GM21360 (cell line): Measurements from ENCODE around the gene SYNE2.
A peak's percentile ranks its signal among the peaks of the same experiment; 100 is the strongest.

Experiments used
- ATAC-seq: cut with Tn5 transposase; IDR thresholded peaks from one replicate; pipeline ENCODE4 v1.9.1; 2021; ENCODE audit warnings: mild to moderate bottlenecking, moderate library complexity; ENCODE audit not compliant: unreplicated experiment

The SYNE2 gene

DNA sequence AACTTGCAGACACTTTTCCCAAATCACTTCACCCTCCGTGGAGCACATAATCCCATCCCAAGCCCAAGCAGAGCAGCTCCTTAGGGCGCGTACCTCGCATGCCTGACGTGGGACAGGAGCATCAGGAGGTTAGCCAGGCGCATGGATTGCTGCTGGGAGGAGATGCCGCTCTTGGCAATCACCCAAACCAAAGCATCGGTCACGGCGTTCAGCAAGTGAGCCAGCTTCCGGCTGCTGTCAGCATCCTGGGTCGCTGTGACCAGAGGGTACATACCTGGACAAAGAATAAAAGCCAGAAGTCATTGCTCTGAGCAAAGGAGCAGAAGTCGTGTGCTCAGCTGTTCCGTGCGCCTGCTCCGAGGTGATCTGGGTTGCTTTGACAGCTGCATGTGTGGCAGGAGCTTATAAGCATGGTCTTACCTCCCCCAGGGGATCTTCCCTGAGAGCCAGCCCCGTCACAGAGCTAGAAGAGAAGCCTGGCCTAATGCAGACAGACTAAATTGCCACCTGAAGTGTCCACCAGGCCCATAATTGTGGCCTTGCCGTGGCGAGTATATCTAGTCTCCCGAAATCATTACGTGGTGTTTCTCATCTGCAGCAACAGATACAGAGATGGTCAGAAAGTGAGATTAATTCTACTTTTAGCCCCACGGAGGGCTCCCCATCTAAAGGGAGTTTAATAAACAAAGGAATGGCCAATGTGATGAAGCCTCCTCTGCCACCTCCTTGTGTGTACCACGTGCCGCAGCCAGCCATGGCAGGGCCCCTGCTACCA is 382.3 kb downstream of the SYNE2 start:
- no peak for ATAC-seq

DNA sequence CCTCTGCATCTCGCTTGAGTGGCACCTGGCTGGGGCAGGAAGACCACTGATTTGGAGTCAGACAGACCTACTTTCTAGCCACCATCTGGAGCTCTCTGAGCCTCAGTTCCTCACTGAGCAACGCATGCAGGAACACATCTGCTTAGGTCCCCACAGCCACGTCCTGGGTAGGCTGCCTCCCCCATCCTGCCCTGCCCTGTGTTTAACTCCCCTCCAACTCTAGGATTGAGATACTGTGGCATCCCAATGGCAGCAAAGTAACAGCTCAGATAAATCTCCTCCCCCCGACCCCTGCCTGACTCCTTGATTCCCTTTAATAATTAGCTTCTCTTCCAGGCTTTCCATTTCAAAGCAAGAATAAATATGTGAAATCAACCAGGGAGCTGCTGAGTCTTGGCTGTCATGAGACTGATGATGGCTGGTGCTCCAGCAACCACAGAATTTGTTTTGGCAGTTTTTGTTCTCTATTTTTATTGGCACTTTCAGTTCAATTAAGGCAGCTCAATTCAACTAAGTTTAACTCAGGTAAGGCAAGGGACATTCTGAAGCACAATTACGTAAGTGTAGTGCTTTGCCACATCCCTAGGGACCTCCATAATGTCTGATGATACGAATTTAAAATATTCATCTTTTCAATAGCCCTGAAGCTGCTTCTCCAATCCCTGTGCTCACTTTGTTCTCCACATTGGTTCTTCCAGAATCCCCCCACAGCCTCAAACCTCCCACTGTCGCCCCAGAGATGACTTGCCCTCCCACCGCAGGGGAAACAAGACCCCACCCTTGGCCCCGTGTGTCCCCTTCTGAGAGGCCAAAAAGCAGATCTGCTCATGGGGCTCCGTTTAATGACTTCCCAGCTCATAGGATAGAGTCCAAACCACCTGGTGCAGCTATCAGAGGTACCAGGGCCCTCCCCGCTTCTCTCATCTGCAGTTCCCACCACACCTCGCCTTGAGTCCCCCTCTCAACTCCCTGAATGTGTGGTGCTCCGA is 383.1 kb downstream of the SYNE2 start:
- ATAC-seq: peak; percentile 70

DNA sequence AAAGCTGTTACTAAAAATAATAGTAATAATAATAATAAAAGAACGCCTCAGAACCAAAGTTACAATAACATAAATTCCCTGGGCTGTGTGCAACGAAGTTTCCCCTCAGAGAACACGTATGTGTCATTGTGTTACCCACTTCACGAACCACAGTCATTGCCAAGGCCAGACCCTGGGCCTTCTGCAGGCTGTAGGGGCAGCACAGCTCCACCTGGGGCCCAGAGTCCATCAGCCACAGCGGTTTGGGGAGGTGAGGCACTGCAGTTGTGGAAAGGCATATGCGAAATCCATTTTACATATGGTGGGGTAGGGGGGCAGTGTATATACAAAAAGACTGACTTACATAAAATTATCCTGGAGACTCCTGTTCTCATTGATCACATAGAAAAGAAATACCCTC is 385.2 kb downstream of the SYNE2 start:
- no peak for ATAC-seq

DNA sequence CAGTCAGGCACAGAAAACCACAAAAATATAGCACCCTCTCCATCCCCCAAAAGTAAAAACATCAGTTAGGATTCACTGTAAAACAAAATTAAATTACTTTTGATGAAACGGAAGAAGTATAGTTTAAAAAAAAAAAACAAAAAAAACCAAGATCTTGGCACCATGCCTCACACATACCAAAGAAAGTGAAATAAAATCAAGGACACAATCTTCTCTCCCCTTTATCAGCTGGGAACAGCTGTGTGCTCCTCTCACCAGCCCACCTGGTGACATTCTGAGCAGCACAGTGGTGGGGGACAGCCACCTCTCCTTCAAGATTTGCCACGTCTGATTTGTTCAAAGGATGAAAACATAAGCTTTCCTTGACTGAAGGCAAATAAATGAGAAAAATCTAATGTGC is 385.8 kb downstream of the SYNE2 start:
- ATAC-seq: no peak

DNA sequence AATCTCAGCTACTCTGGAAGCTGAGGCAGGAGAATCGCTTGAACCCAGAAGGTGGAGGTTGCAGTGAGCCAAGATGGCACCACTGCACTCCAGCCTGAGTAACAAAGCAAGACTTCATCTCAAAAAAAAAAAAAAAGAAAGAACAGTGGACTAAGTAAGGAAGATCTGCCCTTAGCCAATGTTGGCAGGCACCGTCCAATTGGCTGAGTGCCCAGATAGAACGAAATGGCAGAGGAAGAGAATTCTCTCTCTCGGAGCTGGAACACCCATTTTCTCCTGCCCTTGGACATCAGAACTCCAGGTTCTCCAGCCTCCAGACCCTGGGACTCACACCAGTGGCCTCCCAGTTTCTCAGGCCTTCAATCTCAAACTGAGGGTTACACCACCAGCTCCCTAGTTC is 391.5 kb downstream of the SYNE2 start:
- no peak for ATAC-seq

DNA sequence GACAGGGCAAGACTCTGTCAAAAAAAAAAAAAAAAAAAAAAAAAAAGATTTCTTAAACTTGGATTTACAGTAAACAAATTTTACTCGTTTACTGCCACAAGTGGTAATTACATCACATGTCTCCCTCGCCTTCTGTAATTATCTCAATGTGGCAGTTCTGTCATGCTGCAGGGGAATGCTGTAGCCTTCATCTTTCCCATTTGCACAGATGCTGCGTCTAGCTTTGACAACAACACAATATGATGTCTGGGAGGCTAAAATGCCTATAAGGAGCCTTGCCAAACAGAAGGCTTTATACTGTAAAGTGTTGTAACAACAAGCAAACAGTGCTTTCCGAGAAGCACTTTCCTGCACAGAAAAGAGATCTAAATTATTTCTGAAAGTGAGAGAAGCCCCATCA is 392.7 kb downstream of the SYNE2 start:
- no peak for ATAC-seq

DNA sequence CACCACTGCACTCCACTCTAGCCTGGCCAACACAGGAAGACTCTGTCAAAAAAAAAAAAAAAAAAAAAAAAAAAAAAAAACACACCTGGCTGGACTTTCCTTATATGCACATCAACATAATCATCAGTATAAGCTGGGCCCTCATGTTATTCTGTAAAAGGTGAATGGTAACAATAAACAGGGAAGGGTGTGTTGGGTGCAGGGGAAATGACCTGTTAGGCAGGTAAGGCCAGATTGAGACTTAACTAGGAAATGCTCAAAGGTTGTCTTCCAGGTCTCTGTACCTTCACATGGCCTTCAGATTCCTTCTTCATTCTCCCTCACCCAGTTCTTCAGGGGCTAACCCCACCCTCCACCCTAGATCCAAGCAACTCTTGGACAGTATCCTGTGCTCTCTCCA is 393.9 kb downstream of the SYNE2 start:
- ATAC-seq: no peak

DNA sequence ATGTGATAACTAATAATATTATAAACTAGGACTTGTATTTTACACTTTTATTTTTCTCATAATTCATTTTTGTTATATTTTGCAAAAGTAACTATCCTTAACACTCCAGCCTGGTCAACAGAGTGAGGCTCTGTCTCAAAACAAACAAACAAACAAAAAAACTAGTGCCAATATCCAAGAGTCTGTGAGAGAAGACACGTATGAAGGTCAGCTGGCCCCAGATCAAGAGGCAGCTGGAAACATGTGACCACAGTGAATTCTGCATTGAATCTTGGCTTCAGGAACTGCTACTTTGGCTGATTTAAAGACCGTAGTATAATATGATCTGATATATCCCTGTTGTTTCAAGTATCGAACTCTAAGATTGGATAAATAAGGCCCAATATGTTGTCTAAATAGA is 394.4 kb downstream of the SYNE2 start:
- ATAC-seq: no peak

DNA sequence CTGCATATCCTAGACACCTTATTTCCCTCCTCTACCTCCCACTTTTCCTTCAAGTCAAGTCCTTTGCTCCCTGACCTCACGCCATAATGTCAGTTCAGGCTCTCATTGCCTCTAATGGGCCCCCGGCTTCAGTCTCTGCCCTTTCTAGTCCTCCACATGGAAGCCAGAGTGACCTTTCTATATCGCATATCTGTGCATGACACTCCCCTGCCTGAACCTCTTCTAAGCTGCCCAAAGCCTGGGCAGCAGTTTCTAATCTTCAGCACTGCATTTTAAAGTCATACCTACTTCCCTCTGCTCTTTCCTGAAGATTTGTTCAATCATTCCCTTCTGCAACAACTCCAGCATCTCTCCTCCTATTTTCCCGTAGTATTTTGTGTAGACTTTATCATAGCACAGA is 395.9 kb downstream of the SYNE2 start:
- no peak for ATAC-seq

DNA sequence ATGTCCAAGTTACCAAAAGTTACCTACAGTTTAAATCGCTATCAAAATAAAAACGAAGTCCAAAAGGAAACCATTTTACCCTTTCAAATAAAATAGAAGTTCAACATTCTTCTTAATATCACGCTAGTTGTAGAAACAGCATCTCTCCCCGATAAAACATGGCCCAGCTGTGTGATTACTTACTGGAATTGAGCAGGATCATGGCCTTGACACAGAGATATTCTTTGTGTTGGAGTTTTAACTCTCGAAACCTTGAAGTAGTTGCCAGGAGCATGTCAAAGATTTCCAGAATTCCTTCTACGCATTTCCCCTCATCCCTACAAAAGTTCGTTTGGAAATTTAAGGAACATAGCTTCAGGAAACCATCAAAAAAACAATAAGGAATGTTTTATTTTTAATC is 396.6 kb downstream of the SYNE2 start:
- no peak for ATAC-seq

DNA sequence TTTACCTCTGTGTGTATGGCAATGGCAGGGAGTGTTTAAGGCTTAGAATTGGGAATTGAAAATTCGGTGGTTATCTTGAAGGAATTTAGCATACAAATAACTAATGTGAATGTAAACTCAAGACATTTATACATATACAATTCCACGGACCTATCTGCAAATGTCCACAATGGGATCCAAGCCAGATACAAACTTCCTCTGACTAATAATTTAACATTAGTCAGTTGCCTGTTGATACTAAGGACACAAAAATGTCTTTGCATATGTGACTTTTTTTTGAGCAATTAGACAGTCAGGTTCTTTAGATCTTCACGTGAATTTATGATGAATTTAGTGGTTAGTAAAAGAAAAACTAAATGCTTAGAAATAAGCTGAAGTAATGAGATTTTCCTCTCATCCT is 400.9 kb downstream of the SYNE2 start:
- no peak for ATAC-seq

DNA sequence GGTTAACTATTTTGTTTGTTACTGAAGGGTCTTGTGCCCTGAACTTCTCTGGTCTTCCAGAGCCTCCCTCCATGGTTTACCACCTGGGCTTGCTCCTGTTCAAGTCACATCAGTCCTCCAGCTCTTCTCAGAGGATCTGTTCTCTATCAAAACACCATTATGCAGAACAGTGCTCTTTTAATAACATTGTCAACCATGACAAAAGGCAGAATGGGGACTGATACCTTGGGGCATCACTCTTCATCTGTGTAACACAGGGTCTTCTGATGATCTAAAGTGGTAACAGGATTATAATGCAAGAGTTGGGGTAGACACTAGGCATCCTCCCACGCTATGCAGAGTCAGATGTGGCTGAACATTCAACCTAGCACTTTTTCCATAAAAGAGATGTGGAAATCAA is 403.0 kb downstream of the SYNE2 start:
- ATAC-seq: no peak

DNA sequence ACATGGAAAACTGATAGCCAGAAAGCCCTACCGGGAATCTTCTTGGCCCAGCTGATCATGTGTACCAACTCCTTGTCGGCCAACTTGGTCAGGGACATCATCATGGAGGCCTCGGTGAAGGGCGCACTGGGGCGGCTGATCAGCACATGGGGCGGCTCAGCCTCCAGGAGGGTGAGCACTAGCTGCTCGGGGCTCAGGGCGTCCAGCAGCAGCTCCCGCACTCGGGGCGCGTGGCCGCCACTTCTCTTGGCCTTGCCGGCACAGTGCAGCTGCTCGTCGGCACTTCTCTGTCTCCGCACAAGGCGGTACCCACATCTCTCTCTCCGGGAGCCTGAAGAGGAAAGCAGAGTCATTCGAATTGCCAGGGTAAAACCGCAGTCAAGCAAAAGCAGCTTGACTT is 407.6 kb downstream of the SYNE2 start:
- ATAC-seq: no peak

DNA sequence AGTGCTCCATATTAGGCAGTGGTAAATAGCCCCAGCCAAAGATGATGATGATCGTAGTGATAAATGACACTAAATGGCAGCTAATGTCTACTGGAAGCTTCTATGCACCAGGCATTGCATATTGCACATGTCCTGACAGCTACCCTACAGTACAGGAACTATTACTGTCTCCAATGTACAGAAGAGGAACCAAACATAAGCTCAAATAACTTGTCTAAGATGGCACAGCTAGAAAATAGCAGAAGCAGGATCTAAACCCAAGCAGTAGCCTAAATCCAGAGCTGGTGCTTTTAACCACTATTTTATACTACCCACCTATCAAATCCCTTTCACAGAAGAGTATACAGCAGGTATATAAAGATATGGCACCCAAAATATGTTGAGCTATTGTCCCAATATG is 412.4 kb downstream of the SYNE2 start:
- no peak for ATAC-seq

DNA sequence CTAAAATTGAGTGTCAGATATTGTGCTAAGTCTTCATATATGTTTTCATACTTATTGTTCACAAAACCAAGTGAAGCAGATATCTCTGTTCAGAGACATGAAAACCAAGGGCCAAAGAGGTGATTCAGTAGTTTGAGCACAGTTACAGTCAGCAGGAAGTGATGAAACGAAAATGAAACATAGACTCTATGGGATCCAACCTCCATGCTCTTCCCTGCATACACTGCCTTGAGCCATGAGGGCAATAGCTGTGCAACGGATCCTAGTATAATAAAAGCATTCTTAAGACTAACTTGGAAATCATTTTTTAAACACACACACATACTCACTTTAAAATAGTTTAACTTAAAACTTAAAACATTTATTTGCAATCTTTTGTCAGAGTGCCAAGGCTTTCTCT is 413.4 kb downstream of the SYNE2 start:
- ATAC-seq: no peak

DNA sequence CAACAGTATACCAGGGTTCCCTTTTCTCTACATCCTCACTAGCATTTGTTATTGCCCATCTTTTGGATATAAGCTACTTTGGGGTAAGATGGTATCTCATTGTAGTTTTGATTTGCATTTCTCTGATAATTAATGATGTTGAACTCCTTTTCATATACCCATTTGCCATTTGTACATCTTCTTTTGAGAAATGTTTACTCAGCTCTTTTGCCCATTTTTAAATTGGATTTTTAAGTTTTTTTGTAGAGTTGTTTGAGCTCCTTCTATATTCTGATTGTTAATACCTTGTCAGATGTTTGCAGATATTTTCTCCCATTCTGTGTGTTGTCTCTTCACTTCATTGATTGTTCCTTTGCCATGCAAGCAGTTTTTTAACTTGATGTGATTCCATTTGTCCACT is 419.2 kb downstream of the SYNE2 start:
- ATAC-seq: no peak
